Stimulated activated CD8-positive, alpha-beta memory T cell treated with anti-CD3 and anti-CD28 coated beads, Interleukin-12 subunit alpha, Interleukin-12 subunit beta, amount 100 ng/mL, for 24 hours (primary cell): ENCODE data around the gene BRMS1L.

Experiments used
- DNase-seq: peaks from one replicate; pipeline ENCODE4 v3.0.0-alpha.2; 2020; ENCODE audit errors: extremely low read depth

The BRMS1L gene

DNA sequence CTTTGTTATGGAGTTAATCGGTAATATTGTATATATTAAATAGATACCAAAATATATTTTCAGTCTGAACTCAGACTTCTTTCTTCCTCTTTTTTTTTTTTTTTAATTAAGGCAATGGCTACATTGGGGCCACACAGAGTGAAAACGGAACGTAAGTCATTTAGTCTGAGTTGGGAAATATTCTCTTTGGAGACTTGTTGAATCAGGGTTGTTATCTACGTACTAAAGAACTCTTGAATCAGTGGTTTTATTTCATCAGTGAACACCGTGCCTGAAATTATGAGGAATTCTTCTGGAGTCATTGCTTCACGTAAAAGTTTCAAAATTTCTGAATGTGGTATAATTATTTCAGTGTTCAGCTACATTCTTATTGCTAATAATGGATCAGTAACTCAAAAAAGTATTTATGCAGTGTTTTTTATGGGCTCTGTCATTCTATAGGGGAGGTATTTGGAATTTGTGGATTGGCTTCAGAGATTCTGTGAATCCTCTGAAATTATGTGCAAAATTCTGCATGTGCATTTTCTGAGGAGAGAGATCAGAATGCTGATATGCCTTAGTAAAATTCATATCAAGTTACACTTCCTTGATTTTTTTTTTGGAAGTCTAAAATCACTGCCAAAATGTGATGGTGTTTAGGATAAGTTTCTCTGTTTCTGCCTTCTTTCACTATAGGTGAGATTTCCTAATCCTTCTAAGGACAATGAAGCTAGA lies 39.6 kb downstream of the BRMS1L start:
- DNase-seq, result no peak

DNA sequence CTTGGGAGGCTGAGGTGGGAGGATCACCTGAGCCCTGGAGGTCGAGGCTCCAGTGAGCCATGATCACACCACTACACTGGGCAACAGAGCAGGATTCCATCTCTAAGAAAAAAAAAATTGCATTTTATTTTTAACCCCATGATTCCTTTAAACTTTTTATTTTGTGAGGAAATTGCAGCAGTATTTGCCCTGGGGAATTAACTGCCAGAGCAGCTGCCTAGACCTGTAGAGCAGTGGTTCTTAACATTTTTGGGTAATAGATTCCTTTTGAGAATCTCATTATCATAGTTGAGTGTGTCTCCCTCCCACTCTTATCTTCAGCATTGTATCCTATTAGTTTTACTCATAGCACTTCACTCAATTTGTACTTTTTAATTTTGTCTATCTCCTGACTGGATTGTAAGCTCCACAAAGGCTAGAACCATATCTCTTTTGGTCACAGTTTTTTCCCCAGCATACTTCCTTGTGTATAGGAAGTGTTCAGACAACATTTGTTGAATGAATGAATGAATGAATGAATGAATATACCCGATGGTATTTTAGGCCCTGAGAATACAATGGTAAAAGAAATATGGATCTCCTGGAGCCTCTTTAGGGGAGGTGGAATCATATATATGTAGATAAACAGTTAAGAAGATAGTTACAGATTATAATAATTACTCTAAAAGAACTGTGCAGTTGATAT lies 40.6 kb downstream of the BRMS1L start:
- DNase-seq, result no peak

DNA sequence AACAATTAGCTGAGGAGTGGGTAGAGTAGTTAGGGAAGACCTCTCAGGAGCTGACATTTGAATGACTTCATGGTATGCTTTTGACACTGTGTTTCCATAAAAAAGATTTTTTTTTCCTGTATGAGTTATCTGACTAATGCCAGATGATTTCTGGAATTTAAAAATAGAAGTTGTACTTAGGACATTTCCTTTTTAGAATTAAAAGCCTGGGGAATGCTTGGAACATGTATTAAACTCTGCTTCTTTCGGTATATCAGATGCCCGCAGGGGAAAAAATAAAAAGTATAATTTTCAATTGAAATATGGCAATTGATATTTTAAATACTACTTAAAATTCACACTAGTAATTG lies 41.1 kb downstream of the BRMS1L start:
- DNase-seq, result no peak

DNA sequence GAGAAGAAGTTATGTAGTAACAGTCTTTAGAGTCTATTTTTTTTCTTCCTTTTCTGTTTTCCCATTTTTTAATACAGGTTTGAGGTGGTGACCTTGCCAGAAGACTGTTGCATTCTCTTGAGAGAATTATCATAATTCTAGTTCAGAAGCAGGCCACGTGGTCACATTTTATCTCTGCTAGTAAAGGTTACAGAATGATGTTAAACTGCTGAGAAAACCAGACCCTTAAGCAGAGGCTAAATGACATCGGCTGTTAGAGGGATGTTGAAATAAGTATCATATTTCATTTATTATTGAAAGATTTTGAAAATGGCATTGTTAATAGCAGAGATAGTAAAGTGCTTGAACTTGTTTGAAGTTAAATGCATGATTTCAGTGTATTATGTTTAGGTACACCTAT lies 49.2 kb downstream of the BRMS1L start:
- DNase-seq, result no peak

DNA sequence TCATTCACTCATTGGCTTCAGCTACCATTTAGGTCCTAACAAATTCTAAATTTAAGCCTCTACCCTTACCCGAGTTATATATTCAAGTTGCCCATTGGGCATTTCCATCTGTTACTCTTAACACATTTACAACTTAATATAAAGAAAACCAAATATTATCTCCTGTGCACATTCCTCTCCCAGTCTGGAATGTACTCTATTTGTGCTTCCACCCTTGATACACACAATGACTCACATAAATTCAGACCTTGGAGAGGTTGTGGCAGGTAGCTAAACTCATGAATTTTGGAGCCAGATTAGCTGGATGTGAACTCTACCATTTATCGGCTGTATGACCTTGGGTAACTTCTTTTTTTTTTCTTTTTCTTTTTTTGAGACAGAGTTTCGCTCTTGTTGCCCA lies 51.1 kb downstream of the BRMS1L start:
- no peak for DNase-seq

DNA sequence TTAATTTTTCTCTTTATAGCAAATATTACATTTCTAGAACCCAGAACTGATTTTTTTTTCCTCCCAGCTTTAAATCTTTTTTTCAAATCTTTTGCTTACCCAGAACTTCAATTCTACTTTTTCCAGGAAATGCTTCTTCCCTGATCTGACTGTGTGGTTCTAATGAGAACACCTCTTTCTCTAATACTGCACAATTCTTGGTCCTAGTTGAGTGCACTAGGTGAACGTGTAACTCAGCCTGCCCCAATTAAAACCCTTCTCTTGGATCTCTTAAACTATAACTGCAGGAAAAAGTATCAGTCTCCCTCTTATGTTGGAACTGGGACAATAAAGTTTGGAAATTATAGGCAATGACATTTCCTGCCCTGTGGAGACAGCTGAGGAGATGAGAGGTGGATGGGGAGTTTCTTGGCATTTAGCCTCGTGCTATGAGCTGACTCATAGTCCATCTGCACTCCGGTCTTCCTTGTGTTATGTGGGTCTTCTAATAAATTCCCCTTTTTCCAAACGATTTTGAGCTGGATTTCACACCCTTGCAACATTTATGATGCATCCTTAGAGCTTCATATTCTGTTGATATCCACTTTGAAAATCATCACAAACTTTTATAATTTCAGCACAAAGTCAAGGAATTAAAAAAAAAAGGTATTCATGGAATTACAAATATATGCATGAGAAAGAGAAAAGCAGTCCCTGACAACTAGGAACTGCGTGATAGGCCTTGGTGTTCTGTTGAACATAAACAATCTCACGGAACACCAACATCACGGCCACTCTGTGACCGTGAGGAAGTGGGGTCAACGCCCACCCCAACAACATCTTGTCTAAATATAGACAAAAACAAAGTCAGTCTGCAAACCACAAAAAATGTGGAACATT lies 52.4 kb downstream of the BRMS1L start:
- no peak for DNase-seq

DNA sequence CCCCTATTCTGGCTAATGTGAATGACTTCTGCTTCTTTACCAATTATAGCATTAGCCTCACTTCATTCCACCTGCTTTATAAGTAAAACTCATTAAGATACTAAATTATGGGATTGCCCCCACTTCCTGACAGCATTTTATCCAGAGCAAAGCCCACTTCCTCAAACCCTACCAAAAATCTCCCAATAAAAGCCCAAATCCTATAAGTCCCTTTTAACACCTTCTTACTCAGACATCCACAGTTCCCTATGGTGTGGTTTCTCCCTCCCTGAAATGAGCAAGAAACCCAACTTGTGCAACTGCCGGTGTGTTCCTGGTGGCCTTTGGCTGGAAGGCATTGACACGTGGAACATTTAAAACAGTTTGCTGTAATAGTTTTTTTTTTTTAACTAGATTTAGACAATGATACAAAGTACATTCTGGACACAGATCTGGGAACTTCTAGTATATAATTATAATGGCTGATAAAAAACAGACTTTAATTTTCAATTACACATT lies 53.1 kb downstream of the BRMS1L start:
- no peak for DNase-seq

DNA sequence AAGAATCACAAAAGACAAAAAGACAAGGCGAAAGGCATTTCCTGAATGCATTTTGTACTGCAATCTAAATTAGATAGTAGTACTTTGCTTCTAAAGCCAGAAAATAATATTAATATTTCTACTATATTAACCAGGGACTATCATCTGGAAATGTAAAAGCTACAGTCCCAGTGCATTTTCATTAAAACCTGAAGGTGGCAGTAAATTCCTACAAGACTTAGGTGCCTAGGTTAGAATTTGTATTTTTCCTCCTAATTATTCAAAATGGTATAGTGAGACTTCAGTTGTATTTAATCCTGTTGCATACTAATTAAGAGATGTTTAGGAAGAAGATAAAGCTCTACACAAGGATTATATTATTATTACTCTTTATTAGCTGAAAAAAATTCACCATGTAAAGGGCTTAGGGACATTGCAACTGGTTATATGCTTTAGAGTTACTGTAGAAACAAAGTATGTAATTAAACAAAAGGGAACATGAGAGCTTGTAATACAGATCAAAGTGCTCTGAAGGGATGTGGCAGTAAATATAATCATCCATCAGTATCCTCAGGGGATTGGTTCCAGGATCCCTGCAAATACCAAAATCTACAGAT lies 53.6 kb downstream of the BRMS1L start:
- no peak for DNase-seq

DNA sequence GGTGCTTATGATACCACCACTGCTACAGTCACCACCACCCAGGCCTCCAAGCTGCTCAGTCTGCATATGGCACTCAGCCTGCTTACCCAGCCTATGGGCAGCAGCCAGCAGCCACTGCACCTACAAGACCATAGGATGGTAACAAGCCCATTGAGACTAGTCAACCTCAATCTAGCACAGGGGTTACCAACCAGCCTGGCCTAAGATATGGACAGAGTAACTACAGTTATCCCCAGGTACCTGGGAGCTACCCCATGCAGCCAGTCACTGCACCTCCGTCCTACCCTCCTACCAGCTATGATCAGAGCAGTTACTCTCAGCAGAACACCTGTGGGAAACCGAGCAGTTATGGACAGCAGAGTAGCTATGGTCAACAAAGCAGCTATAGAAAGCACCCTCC lies 55.1 kb downstream of the BRMS1L start:
- DNase-seq, result no peak

DNA sequence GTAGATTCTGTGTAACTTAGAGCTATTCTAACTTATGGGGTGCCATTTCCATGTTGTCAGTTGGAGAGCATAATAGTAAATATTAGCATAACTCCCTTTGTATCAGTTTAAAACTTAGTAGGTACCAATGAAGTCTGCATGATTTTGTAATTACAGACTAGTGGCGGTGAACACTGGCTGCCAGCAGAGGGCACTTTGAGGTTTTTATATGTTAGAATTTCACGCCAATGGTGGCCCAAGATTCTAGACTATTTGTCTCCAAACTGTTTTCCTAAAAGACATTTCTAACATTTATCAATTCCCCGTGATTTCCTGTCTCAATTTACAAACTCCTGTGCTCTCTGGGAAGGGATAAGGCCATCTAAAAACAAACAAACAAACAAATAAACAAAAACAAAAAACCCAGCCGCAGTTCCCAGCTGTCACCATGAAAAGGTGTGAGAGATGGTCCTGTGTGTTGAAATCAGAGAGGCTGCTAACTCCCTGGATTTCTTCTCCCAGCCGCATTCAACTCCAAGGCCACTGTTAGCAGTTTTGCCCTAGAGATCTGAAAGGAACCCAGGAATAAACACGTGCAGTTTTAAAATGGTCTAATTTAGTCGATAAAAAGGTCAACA lies 57.6 kb downstream of the BRMS1L start:
- DNase-seq, result no peak

DNA sequence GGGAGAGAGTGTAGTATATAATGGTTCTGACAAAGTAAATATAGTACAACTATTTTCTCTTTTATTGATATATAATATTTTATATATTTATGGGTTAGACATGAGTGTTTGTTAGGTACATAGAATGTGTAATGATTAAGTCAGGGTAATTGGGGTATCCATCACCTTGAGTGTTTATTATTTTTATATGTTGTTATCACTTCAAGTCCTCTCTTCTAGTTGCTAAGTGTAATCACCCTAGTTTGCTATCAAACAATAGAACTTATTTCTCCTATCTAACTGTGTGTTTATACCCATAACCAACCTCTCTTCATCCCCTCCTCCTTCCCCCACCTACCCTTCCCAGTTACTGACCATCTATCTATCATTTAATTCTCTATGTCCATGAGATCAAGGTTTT lies 64.2 kb downstream of the BRMS1L start:
- DNase-seq, result no peak

DNA sequence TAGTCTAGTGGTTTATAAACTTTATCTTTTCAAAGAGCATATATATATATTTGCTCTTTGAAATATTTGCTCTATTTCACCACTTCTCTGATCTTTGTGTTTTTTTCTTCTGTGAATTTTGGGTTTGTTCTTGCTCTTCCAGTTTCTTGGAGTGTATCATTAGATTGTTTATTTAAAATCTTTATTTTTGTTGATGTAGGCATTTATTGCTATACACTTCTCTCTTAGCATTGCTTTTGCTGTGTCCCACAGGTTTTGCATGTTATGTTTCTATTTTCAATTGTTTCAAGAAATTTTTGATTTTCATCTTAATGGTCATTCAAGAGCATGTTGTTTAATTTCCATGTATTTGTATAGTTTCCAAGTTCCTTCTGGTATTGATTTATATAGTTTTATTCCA lies 69.1 kb downstream of the BRMS1L start:
- DNase-seq, result no peak

DNA sequence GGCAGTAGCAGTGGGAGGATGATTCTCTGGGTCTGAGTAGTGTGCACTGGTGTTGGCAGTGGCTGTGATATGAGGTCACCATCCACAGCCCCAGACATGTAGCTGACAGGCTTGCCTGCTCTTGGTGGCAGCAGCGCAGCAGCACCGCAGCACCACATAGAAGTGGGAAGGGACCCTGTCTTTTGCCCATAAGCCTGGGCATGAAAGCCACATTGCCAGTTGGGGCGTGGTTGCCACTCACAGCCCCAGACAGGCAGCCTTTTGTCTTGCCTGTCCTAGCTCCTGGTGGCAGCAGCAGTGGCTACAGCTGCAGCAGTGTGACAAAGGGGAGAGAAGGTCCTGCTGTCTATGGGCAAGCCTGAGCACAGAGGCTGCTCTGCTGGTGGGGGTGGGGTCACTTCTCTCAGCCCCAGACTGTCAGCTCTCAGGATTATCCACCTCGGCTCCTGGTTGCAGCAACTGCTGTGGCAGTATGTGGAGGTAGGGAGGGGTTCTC lies 71.5 kb downstream of the BRMS1L start:
- no peak for DNase-seq

DNA sequence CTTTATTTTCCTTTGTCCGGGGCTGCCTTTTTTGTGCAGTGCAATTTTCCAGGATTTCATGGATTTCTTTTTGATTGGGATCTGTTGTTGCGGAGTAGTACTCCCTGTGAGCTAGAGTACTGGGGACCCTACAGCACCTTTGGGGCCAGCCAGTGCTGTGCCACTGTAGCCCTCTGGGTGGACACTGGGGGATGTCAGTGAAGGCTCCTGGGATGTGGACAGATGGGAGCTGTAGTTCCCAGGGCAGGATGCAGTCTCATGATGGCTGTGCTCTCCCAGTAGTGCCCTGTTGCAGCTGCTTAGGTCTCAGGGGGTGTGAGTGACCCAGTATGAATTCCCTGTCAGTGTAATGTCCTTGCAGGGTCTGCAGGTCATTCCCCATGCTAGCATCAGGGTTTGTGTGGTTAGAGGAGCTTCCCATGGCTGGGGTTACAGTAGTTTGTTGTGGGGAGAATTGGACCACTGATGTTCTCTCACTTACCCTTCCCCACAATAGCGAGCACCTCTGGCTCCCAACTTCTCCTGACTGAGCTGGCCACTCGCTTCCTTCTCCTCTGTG lies 72.2 kb downstream of the BRMS1L start:
- DNase-seq, result no peak

DNA sequence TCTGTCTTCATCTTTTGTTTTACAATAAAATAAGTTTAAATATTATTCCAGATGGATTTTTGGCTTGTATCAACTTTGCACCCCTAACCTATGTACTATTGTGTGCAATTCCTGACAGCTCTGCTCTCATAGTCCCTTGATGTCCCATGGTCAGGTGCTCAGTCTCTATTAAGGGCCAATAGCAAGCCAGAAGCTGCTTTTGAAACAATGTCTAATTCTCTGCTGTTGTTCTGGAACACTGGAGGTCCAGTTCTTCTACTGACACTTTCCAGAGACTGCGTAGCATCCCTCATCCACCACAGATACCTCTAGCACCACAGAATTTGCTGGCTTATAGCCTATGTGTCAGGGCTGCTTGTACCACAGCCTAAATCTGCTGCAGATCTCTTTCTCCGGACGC lies 74.6 kb downstream of the BRMS1L start:
- no peak for DNase-seq

DNA sequence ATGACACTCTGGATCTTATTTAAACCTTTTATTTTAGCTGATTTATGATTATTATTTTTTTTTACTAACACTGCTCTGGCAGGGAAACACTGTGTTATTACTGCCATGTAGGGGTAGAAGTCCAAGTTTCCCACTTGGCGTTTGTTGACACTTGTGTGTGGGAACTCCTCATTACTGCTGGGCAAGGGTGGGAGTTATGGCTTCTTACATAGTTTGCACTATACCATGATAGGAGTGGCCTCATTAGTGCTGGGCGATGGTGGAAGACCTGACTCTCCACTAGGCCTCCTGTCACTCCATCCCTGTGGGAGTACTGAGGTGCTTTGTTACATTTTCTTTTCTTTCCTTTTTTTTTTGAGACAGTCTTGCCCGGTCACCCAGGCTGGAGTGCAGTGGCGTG lies 83.5 kb downstream of the BRMS1L start:
- DNase-seq, result no peak

DNA sequence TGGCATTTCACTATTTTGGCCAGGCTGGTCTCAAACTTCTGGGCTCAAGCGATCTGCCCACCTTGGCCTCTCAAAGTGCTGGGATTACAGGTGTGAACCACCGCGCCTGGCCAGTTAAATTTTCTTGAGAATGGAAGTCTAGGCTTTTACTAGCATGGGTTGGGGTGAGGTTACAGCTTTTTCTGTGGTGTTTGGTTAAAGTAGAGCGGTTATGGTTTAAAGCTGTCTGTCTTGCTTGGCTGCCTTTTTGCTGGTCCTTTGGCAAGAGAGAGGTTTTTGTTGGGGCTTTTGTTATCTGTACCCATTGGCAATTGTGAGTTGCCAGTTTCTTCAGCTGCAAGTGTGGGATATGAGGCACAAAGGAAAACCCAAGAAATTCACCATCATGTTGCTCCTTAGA lies 84.1 kb downstream of the BRMS1L start:
- no peak for DNase-seq

DNA sequence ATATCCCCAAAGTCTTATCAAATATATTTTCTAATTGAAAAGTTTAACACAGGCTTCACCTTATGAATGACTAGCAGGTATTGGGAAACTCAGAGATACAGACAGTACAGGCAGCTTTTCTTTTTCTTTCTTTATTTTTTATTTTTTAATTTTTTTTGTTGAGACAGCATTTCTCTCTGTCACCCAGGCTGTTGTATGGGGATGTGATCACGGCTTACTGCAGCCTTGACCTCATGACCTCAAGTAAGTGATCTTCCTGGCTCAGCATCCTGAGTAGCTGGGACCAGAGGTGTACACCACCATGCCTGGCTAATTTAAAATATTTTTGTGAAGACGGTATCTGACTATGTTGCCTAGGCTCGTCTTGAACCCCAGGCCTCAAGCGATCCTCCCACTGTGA lies 85.0 kb downstream of the BRMS1L start:
- no peak for DNase-seq

DNA sequence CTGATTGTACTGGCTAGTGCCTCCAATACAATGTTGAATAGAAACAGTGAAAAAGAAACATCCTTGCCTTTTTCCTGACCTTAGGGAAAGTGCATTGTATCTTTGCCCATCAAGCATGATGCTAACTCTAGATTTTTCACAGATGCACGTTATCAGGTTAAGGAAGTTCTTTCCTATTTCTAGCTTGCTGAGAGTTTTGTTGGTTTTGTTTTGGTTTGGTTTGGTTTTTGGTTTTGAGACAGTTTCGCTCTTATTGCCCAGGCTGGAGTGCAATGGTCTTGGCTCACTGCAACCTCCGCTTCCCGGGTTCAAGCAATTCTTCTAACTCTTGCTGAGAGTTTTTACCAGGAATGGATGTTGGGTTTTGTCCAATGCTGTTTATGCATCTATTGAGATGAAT lies 89.0 kb downstream of the BRMS1L start:
- DNase-seq, result no peak

DNA sequence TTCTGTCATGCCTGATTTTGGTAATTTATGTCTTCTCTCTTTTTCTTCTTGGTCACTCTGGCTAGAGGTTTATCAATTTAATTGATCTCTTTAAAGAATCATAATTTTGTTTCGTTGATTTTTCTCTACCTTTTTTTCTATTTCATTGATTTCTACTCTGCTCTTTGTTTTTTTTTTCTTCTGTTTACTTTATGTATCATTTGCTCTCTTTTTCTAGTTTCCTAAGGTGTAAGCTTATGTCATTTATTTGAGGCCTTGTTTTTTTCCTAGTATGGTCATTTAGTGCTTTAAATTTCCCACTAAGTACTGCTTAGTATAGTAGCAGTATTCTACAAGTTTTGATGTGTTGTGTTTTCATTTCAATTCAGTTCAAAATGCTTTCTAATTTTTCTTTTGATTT lies 89.6 kb downstream of the BRMS1L start:
- DNase-seq, result no peak
